ENCODE measurements around the gene NAGLU. TPM values are rescaled to one million over a fixed set of nuclear protein-coding genes. Genes with fewer than 3 reads are reported as not detected.
A peak's percentile ranks its signal among the peaks of the same experiment; 100 is the strongest.

The NAGLU gene
- total and polyA plus RNA-seq, 2 of the 13 experiments (the other 11 are each of a cell fraction or from before 2014, with no cell fraction given) = 28.2 to 40.1 TPM

DNA sequence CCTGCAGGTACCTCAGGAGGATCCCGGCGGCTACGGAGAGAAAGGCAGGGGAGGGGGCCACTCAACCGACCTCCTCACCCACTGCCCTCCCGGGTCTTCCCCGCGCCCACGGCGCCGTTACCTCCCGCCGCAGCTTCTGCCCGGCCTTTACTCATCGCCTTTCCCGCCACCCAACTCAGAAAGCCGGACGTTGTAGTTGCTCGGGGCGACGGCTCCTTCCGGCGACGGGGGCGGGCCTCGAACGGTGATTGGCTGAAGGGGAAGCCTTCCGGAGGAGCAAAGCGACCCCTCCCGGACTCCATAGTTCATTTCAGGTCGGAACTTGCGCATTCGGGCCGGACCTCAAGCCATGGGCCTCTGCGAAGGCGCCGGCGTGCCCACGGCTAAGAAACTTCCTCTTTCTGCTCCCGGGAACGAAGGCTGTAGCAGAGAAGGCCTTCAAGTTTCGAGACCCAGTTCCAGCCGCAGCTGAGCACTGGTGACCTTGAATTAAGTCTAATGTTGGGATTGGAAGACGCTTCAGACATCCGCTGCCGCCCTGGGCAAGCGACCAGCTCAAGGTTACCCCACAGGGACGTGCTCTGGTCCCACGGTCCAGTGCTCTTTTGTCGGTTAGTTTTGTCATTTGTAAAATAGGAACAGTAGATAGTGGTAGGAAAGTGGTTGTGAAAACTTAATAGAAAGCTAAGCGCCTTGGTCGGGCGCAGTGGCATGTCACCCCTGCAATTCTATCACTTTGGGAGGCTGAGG, 41.7 kb downstream of the NAGLU start, which contains the start of gene PSMC3IP:
Gene PSMC3IP, minus strand, starts transcription at position 198 of the 750 bp plus-strand sequence. Its CDS starts 43 bp downstream, at position 155.
- Histone ChIP-seq H3K4me2 (ENCODE audit: low read depth, low read length) (peak within 1 kb of the TSS; percentile 99), H3K4me1 (ENCODE audit: insufficient read depth, low read length) (peaks cover 33% of the 10 kb centered on the region), H3K27ac (ENCODE audit: extremely low read length, insufficient read depth, low read length) (peak within 1 kb of the TSS; percentile 90), H2AFZ (ENCODE audit: low read length) (no peak within 1 kb of the TSS), H3K79me2 (ENCODE audit: insufficient read depth, low read length) (peaks cover 23% of the 10 kb centered on the region), H3K27me3 (ENCODE audit: control insufficient read depth in 1 of 2, insufficient read depth in 2 of 2, low read length in 2 of 2) (no peaks in the 10 kb centered on the region; a peak in 1 of 5 replicates), H4K20me1 (ENCODE audit: insufficient read depth, low read length) (no peaks in the 10 kb centered on the region), H3K9ac (ENCODE audit: insufficient read depth, low read depth, low read length) (peak within 1 kb of the TSS; percentile 96), H3K9me3 (ENCODE audit: low read length) (no peaks in the 10 kb centered on the region), H3K4me3 (replicated peaks in 1 of 3; ENCODE audit: insufficient read depth in 1 of 3, low read depth in 2 of 3, low read length in 3 of 3) (peak within 1 kb of the TSS; percentile 75 to 97 (median 87)), H3K36me3 (replicated peaks in 1 of 2; ENCODE audit: control insufficient read depth in 1 of 2, insufficient read depth in 2 of 2, low read length in 2 of 2) (peaks cover 28 to 49% of the 10 kb centered on the region in 2 experiments)
- POLR2A ChIA-PET = interaction anchor here (0.6 to 8.5 kb wide), 33 partner anchors 8 to 316 kb away, joined by 3 to 128 read pairs (median 4); partner anchors contain the start of genes BECN1, CNTD1, CNTNAP1 and COA3
- ATAC-seq (peak; percentile 90), FAIRE-seq (peak; percentile 61), DNase-seq (ENCODE audit: low spot score) (peak; percentile 92)
- in situ Hi-C loops (cut with HindIII; ENCODE audit: extremely low pct_ligation_motif_present, low pct_unique_long_range_greater_than_20kb) (no loop called here), intact Hi-C loops (cut with micrococcal nuclease; ENCODE audit: unreplicated experiment) (loop anchor here (1.0 to 5.0 kb wide), 3 partner anchors 10 to 185 kb away; partner anchors contain the start of genes CCR10, MLX and RAMP2)
- CTCF ChIA-PET (ENCODE audit: low intra/inter-chr PET ratio, low total read pairs) = interaction anchor here (1.0 to 1.7 kb wide), 4 partner anchors 15 to 143 kb away, joined by 3 to 9 read pairs (median 5); partner anchors contain the start of gene CCR10
- 1% methylated on average over 37 of the region's 52 CpGs for WGBS (ENCODE audit: low lambda C conversion rate)
- TSS peak; percentile 66 for BruUV-seq (replicated peaks)
- TF ChIP-seq DRAP1 (CRISPR knock-in tag; IDR thresholded peaks at IDR 0.05) (peak; percentile 74; the same call in 1 of the 2 replicates), RBFOX2 (IDR thresholded peaks at IDR 0.05; ENCODE audit: low read depth, low read length) (peak; percentile 89), KLF12 (CRISPR knock-in tag; IDR thresholded peaks at IDR 0.05; ENCODE audit: borderline replicate concordance) (peak; percentile 21; the same call in 1 of the 2 replicates), ZNF564 (CRISPR knock-in tag; IDR thresholded peaks at IDR 0.05) (peak; percentile 24), SNAI1 (CRISPR knock-in tag; IDR thresholded peaks at IDR 0.05; ENCODE audit: borderline replicate concordance) (peak; percentile 75; the same call in 1 of the 2 replicates), ARNT2 (CRISPR knock-in tag; IDR thresholded peaks at IDR 0.05; ENCODE audit: low read depth) (0 out of 2 replicates have a peak, but pooled peaks have one; percentile 31), JUN (CRISPR knock-in tag; IDR thresholded peaks at IDR 0.05) (peak; percentile 1; the same call in 1 of the 2 replicates), ZNF318 (CRISPR knock-in tag; IDR thresholded peaks at IDR 0.05) (peak; percentile 86), ZNF737 (CRISPR knock-in tag; IDR thresholded peaks at IDR 0.05; ENCODE audit: borderline replicate concordance) (no peak), ZNF337 (CRISPR knock-in tag; IDR thresholded peaks at IDR 0.05; ENCODE audit: borderline replicate concordance, low read depth) (0 out of 2 replicates have a peak, but pooled peaks have one; percentile 81), FIP1L1 (IDR thresholded peaks at IDR 0.05; ENCODE audit: borderline replicate concordance, insufficient read depth, low read depth, low read length) (peak; percentile 88; the same call in 1 of the 2 replicates), TFE3 (CRISPR knock-in tag; IDR thresholded peaks at IDR 0.05) (peak; percentile 64; the same call in 1 of the 2 replicates)

Data from HepG2 (cell line).